Activated naive CD4-positive, alpha-beta T cell treated with anti-CD3 and anti-CD28 coated beads, Interleukin-2, amount 10 ng/mL, durations not matched to agents 7 days and 5 days (primary cell): ENCODE data around the gene POLRMT.
"Not testable (repeated sequence)": the region's sequence is repeated elsewhere in the genome, so short reads cannot be mapped to it uniquely, and the experiment has no call there.

ENCODE experiments used
- CTCF ChIA-PET: fragments of 350-600 bp; sonication (Branson Sonifier 250); formaldehyde crosslinking; loops from one replicate; lab custom pipeline; 2021; ENCODE audit warnings: antibody characterized with exemption; lab: Charles Lee
- DNase-seq: peaks from one replicate; pipeline ENCODE4 v3.0.0-alpha.2; 2020
- H3K27ac Mint-ChIP-seq: one replicate; pipeline ENCODE4 v1.8.0; 2021; ENCODE audit warnings: mild to moderate bottlenecking, moderate library complexity, mixed read lengths
- H3K27me3 Mint-ChIP-seq: one replicate; pipeline ENCODE4 v1.8.0; 2021; ENCODE audit warnings: mild to moderate bottlenecking, mixed read lengths
- H3K36me3 Mint-ChIP-seq: one replicate; pipeline ENCODE4 v1.8.0; 2021; ENCODE audit warnings: mixed read lengths
- H3K4me1 Mint-ChIP-seq: one replicate; pipeline ENCODE4 v1.8.0; 2021; ENCODE audit warnings: mixed read lengths
- H3K4me3 Mint-ChIP-seq: one replicate; pipeline ENCODE4 v1.8.0; 2021; ENCODE audit warnings: mild to moderate bottlenecking, moderate library complexity, mixed read lengths
- H3K9me3 Mint-ChIP-seq: one replicate; pipeline ENCODE4 v1.8.0; 2021; ENCODE audit warnings: mixed read lengths

Gene POLRMT

GRCh38 chr19:621191-621590, 12.1 kb downstream of the POLRMT start:
- H3K27me3 Mint-ChIP-seq, H3K9me3 Mint-ChIP-seq, H3K4me3 Mint-ChIP-seq, CTCF ChIA-PET, H3K4me1 Mint-ChIP-seq, DNase-seq, H3K27ac Mint-ChIP-seq: not testable (repeated sequence)
- H3K36me3 Mint-ChIP-seq = peaks cover 21% of the 10 kb centered on the region

GRCh38 chr19:620166-620862, 13.0 kb downstream of the POLRMT start:
- no peaks in the 10 kb centered on the region for H3K27me3 Mint-ChIP-seq
- no peak overlapping the region for H3K4me3 Mint-ChIP-seq
- H3K9me3 Mint-ChIP-seq = no peaks in the 10 kb centered on the region
- peaks cover 22% of the 10 kb centered on the region for H3K36me3 Mint-ChIP-seq
- H3K4me1 Mint-ChIP-seq = peaks cover 3% of the 10 kb centered on the region
- no peak for DNase-seq
- CTCF ChIA-PET = no interaction called here
- H3K27ac Mint-ChIP-seq = no peak overlapping the region

GRCh38 chr19:619286-620002, 13.9 kb downstream of the POLRMT start:
- Mint-ChIP-seq H3K4me1 (peaks cover 3% of the 10 kb centered on the region), H3K27me3 (no peaks in the 10 kb centered on the region), H3K27ac (no peak overlapping the region), H3K36me3 (peaks cover 28% of the 10 kb centered on the region), H3K4me3 (no peak overlapping the region), H3K9me3 (no peaks in the 10 kb centered on the region)
- CTCF ChIA-PET = no interaction called here
- no peak for DNase-seq

- Mint-ChIP-seq H3K4me3 (no peak overlapping the region), H3K27me3 (no peaks in the 10 kb centered on the region), H3K27ac (no peak overlapping the region), H3K9me3 (no peaks in the 10 kb centered on the region), H3K4me1 (peaks cover 5% of the 10 kb centered on the region), H3K36me3 (peaks cover 31% of the 10 kb centered on the region)
- no peak for DNase-seq
- CTCF ChIA-PET = no interaction called here
Measured at GRCh38 chr19:618674-619285, 14.6 kb downstream of the POLRMT start.

- H3K36me3 Mint-ChIP-seq = peaks cover 32% of the 10 kb centered on the region
- H3K4me1 Mint-ChIP-seq = peaks cover 5% of the 10 kb centered on the region
- DNase-seq = no peak
- no peaks in the 10 kb centered on the region for H3K9me3 Mint-ChIP-seq
- CTCF ChIA-PET = no interaction called here
- no peak overlapping the region for H3K27ac Mint-ChIP-seq
- no peak overlapping the region for H3K4me3 Mint-ChIP-seq
- no peaks in the 10 kb centered on the region for H3K27me3 Mint-ChIP-seq
Measured at GRCh38 chr19:618247-618619, 15.1 kb downstream of the POLRMT start.

- Mint-ChIP-seq H3K27me3 (no peaks in the 10 kb centered on the region), H3K36me3 (peaks cover 37% of the 10 kb centered on the region), H3K4me3 (no peak overlapping the region), H3K4me1 (peaks cover 10% of the 10 kb centered on the region), H3K9me3 (no peaks in the 10 kb centered on the region), H3K27ac (peak overlapping the region; percentile 49)
- DNase-seq = no peak
- CTCF ChIA-PET = no interaction called here
Measured at GRCh38 chr19:617551-618246, 15.6 kb downstream of the POLRMT start.

GRCh38 chr19:616747-617526, 16.4 kb downstream of the POLRMT start:
- Mint-ChIP-seq H3K9me3 (no peaks in the 10 kb centered on the region), H3K4me3 (no peak overlapping the region), H3K27me3 (no peaks in the 10 kb centered on the region), H3K27ac (no peak overlapping the region), H3K36me3 (peaks cover 37% of the 10 kb centered on the region), H3K4me1 (peaks cover 13% of the 10 kb centered on the region)
- CTCF ChIA-PET = no interaction called here
- DNase-seq = no peak

GRCh38 chr19:616062-616700, 17.2 kb downstream of the POLRMT start:
- no peaks in the 10 kb centered on the region for H3K9me3 Mint-ChIP-seq
- DNase-seq = no peak
- no peak overlapping the region for H3K27ac Mint-ChIP-seq
- peaks cover 20% of the 10 kb centered on the region for H3K4me1 Mint-ChIP-seq
- H3K36me3 Mint-ChIP-seq = peaks cover 35% of the 10 kb centered on the region
- CTCF ChIA-PET = no interaction called here
- no peak overlapping the region for H3K4me3 Mint-ChIP-seq
- no peaks in the 10 kb centered on the region for H3K27me3 Mint-ChIP-seq

GRCh38 chr19:615619-616018, 17.7 kb downstream of the POLRMT start:
- Mint-ChIP-seq H3K27ac (no peak overlapping the region), H3K36me3 (peaks cover 35% of the 10 kb centered on the region), H3K27me3 (no peaks in the 10 kb centered on the region), H3K4me3 (no peak overlapping the region), H3K4me1 (peaks cover 24% of the 10 kb centered on the region), H3K9me3 (no peaks in the 10 kb centered on the region)
- CTCF ChIA-PET = no interaction called here
- no peak for DNase-seq

GRCh38 chr19:613732-614567, 19.4 kb downstream of the POLRMT start:
- H3K27ac Mint-ChIP-seq = no peak overlapping the region
- no peak for DNase-seq

GRCh38 chr19:612941-613340, 20.4 kb downstream of the POLRMT start:
- CTCF ChIA-PET = no interaction called here
- peak overlapping the region; percentile 21 for H3K4me3 Mint-ChIP-seq
- no peak overlapping the region for H3K27ac Mint-ChIP-seq
- H3K27me3 Mint-ChIP-seq = no peaks in the 10 kb centered on the region
- DNase-seq = no peak
- H3K4me1 Mint-ChIP-seq = peaks cover 33% of the 10 kb centered on the region
- peaks cover 21% of the 10 kb centered on the region for H3K36me3 Mint-ChIP-seq
- H3K9me3 Mint-ChIP-seq = no peaks in the 10 kb centered on the region

More at GRCh38 chr19:613732-614567, 19.4 kb downstream of the POLRMT start:
- CTCF ChIA-PET = no interaction called here
- H3K4me1 Mint-ChIP-seq = peaks cover 33% of the 10 kb centered on the region
- H3K27me3 Mint-ChIP-seq = no peaks in the 10 kb centered on the region
- H3K36me3 Mint-ChIP-seq = peaks cover 29% of the 10 kb centered on the region
- no peak overlapping the region for H3K4me3 Mint-ChIP-seq
- H3K9me3 Mint-ChIP-seq = no peaks in the 10 kb centered on the region

- Mint-ChIP-seq H3K4me3 (peak overlapping the region; percentile 93), H3K36me3 (peaks cover 20% of the 10 kb centered on the region), H3K27me3 (no peaks in the 10 kb centered on the region), H3K4me1 (peaks cover 35% of the 10 kb centered on the region), H3K9me3 (no peaks in the 10 kb centered on the region), H3K27ac (peak overlapping the region; percentile 97)
- DNase-seq = peak; percentile 50
- CTCF ChIA-PET = interaction anchor here (0.7 to 1.4 kb wide), 3 partner anchors 27 to 346 kb away, joined by 3 to 4 read pairs (median 3); no protein-coding TSS in a partner anchor
Measured at GRCh38 chr19:611481-611868, 21.9 kb downstream of the POLRMT start.
